Activated CD4-positive, CD25-positive, alpha-beta regulatory T cell treated with anti-CD3 and anti-CD28 coated beads, Interleukin-2, amount 50 U/mL, for 16 hours (primary cell): ENCODE measurements around the gene H19.

ENCODE experiments used
- DNase-seq: peaks from one replicate; pipeline ENCODE4 v3.0.0-alpha.2; 2020; ENCODE audit warnings: low read depth, low spot score

H19 gene

GRCh38 chr11:1947592-1948237, 49.9 kb downstream of the H19 start:
- DNase-seq, result no peak

DNA sequence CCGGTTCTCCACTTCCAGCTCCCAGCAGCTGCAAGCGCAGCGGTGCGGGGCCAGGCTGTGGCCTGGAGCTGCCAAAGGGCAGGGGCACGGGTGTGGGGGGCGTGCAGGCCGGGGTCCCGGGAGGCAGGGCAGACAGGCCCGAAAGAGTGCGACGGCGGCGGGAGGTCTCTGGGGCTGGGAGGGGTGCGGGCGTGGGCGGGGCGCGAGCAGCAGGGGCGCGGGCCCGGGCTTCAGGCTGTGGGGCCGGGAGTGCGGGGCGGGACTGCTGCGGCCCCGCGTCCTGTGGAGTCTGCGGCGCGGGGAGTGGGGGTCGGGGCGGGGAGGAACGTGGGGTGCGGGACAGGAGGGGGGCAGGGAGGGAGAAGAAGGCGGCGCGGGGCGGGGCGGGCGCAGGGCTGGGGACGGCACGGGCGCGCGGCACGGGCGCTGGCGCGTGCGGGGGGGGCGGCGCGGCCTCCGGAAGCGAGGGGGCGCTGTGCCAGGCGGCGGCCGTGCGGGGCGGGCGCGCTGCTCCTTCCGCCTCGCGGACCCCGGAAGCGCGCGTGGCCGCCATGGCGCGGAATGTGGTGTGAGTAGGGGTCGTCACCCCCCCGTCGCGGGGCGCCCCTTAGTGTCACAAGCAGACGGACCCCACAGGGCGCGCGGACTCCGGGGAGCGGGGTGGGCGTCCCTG, 50.7 kb downstream of the H19 start, which contains the start of gene MRPL23:
TSS of gene MRPL23 (plus strand) at position 521 of the 673 bp plus-strand sequence. CDS start at position 552, 31 bp downstream.
- no peak for DNase-seq
